Camera-type eye (tissue), 1 donor: ENCODE results near the gene RHOT1. TPM values are rescaled to one million over a fixed set of nuclear protein-coding genes. Genes with fewer than 3 reads are reported as not detected.

Source experiments
- total RNA-seq: library from RNA; depleted of rRNA; stranded (reverse); fragments of >200 nt; gene quantifications from one replicate; pipeline ENCODE4 v1.2.3, GENCODE V29; 2014

The RHOT1 gene
- 180 TPM for total RNA-seq

GRCh38 chr17:32142038-32142856 is at the start of gene RHOT1:
Gene RHOT1 (plus strand): TSS chr17:32142502. CDS start chr17:32142693, 191 bp downstream.

GRCh38 chr17:32265192-32265923 is 123.1 kb downstream of the RHOT1 start, which contains the start of gene RHBDL3:
Gene RHBDL3 (plus strand): TSS chr17:32265832. CDS start chr17:32266190, 358 bp downstream.

Other genes starting within 250 kb of the RHOT1 start
- gene UTP6, start 240.8 kb upstream of the RHOT1 start, total RNA-seq = 61.7 TPM
- 63.8 TPM for gene SUZ12, start 205.5 kb upstream of the RHOT1 start, total RNA-seq
- 48.4 TPM for gene LRRC37B, start 135.1 kb upstream of the RHOT1 start, total RNA-seq
- gene RHBDL3, start 123.3 kb downstream of the RHOT1 start, total RNA-seq = 35.6 TPM
- gene C17orf75, start 199.7 kb downstream of the RHOT1 start, total RNA-seq = 39.1 TPM
- 302 TPM for gene ZNF207, start 207.7 kb downstream of the RHOT1 start, total RNA-seq